ENCODE measurements around the gene CBFB.

CBFB gene

GRCh38 chr16:67052399-67052798 is 23.4 kb downstream of the CBFB start:
- Histone ChIP-seq H3K36me3 (ENCODE audit: control insufficient read depth, insufficient read depth, low read length, severe bottlenecking) (peaks cover 3% of the 10 kb centered on the region), H3K4me1 (ENCODE audit: control insufficient read depth, insufficient read depth, low read length) (peaks cover 21% of the 10 kb centered on the region)

GRCh38 chr16:67053767-67054334 is 24.9 kb downstream of the CBFB start:
- no peak overlapping the region for H3K9ac ChIP-seq (ENCODE audit: low read length)
- H3K4me3 ChIP-seq (ENCODE audit: low read length): no peak overlapping the region
- H3K9me3 ChIP-seq (ENCODE audit: control insufficient read depth, low read length): no peaks in the 10 kb centered on the region
- peaks cover 3% of the 10 kb centered on the region for H3K36me3 ChIP-seq (ENCODE audit: control insufficient read depth, insufficient read depth, low read length, severe bottlenecking)
- H3K4me1 ChIP-seq (ENCODE audit: control insufficient read depth, insufficient read depth, low read length): peaks cover 21% of the 10 kb centered on the region
- no peaks in the 10 kb centered on the region for H3K27me3 ChIP-seq (replicated peaks; ENCODE audit: control insufficient read depth, insufficient read depth, low read length)
- no peak for DNase-seq (ENCODE audit: low read depth)

More at GRCh38 chr16:67052399-67052798, 23.4 kb downstream of the CBFB start:
- H3K4me3 ChIP-seq (ENCODE audit: low read length): no peak overlapping the region
- H3K9ac ChIP-seq (ENCODE audit: low read length): no peak overlapping the region
- no peaks in the 10 kb centered on the region for H3K9me3 ChIP-seq (ENCODE audit: control insufficient read depth, low read length)
- DNase-seq (ENCODE audit: low read depth): no peak
- no peaks in the 10 kb centered on the region for H3K27me3 ChIP-seq (replicated peaks; ENCODE audit: control insufficient read depth, insufficient read depth, low read length)

GRCh38 chr16:67054901-67055300 is 26.0 kb downstream of the CBFB start:
- H3K9me3 ChIP-seq (ENCODE audit: control insufficient read depth, low read length): no peaks in the 10 kb centered on the region

DNA sequence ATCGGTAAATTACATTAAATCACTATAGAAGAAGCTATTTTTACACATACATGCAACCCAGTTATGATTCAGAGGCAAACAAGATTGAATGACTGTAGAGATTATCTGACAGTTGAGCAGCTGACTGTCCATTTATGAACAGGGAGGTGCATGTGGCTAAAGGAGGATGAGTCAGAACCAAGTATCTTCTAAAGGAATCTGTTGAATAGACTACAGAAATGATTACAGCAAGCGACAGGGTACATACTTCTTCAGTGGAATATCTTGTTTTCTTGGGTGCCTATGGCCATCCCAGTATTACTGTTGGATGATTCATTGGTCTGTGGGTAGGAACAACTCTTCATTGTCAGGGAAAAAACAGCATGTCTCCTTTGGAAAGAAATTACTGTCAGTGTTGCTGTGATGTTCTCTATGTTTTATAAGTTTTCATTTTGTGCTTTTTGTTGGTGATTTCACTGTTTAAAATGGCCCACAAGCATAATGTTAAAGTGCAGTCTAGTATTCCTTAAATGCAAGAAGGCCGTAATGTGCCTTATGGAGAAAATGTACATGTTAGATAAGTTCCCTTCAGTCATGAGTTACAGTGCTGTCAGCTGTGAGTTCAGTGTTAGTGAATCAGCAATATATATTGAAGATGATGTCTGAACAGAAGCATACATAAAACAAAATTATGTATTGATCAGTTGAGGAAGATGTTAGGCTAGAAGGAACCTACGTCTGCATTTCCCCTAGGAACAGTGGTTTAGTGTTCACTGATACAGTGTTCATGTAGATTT is 27.0 kb downstream of the CBFB start:
- DNase-seq (ENCODE audit: low read depth): peak; percentile 80
- no peaks in the 10 kb centered on the region for H3K27me3 ChIP-seq (replicated peaks; ENCODE audit: control insufficient read depth, insufficient read depth, low read length)
- H3K36me3 ChIP-seq (ENCODE audit: control insufficient read depth, insufficient read depth, low read length, severe bottlenecking): peaks cover 3% of the 10 kb centered on the region
- H3K9ac ChIP-seq (ENCODE audit: low read length): peak overlapping the region; percentile 1
- peaks cover 18% of the 10 kb centered on the region for H3K4me1 ChIP-seq (ENCODE audit: control insufficient read depth, insufficient read depth, low read length)
- H3K4me3 ChIP-seq (ENCODE audit: low read length): no peak overlapping the region
- H3K9me3 ChIP-seq (ENCODE audit: control insufficient read depth, low read length): no peaks in the 10 kb centered on the region

More at GRCh38 chr16:67054901-67055300, 26.0 kb downstream of the CBFB start:
- Histone ChIP-seq H3K4me1 (ENCODE audit: control insufficient read depth, insufficient read depth, low read length) (peaks cover 21% of the 10 kb centered on the region), H3K4me3 (ENCODE audit: low read length) (no peak overlapping the region), H3K9ac (ENCODE audit: low read length) (no peak overlapping the region), H3K27me3 (replicated peaks; ENCODE audit: control insufficient read depth, insufficient read depth, low read length) (no peaks in the 10 kb centered on the region), H3K36me3 (ENCODE audit: control insufficient read depth, insufficient read depth, low read length, severe bottlenecking) (peaks cover 3% of the 10 kb centered on the region)
- DNase-seq (ENCODE audit: low read depth): no peak

DNA sequence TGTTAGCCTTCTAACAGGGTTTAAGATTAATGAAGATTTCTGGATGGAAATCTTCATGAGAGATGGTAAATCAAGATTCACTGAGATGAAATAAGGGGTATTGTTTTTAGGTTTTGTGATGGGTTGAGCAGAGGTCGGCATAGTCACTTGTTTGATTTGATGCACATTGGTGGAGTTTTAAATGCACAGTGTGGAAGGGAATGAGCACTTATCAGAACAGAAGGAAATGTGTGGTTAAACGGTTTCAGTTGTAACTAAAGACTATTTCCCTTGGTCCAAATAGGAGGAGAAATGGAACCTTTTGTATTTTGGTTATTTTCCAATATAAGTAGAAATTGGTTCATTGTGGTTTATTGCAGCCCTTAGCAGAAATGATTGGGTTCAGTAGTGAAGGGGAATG is 34.1 kb downstream of the CBFB start:
- no peak overlapping the region for H3K9ac ChIP-seq (ENCODE audit: low read length)
- DNase-seq (ENCODE audit: low read depth): no peak
- peaks cover 5% of the 10 kb centered on the region for H3K4me1 ChIP-seq (ENCODE audit: control insufficient read depth, insufficient read depth, low read length)
- H3K4me3 ChIP-seq (ENCODE audit: low read length): no peak overlapping the region
- H3K36me3 ChIP-seq (ENCODE audit: control insufficient read depth, insufficient read depth, low read length, severe bottlenecking): peaks cover 16% of the 10 kb centered on the region
- H3K9me3 ChIP-seq (ENCODE audit: control insufficient read depth, low read length): no peaks in the 10 kb centered on the region
- H3K27me3 ChIP-seq (replicated peaks; ENCODE audit: control insufficient read depth, insufficient read depth, low read length): no peaks in the 10 kb centered on the region

DNA sequence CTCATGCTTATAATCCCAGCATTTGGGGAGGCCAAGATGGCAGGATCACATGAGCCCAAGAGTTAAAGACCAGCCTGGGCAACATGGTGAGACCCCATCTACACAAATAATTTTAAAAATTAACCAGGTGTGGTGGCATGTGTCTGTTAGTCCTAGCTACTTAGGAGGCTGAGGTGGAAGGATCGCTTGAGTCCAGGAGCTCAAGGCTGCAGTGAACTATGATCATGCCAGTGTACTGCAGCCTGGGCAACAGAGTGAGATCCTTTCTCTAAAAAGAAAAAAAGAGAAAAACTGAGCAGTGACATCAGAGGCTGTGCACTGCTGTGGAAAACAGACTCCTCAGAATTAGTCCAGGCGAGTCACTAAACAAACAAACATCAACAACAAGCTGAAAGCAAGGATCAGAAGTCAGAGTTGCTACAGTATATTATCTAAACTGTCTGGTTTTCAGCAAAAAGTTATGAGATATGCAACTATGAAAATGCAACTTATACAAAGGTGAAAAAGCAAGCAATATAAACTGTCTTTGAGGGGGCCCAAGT is 39.3 kb downstream of the CBFB start:
- Histone ChIP-seq H3K4me1 (ENCODE audit: control insufficient read depth, insufficient read depth, low read length) (peaks cover 7% of the 10 kb centered on the region), H3K9me3 (ENCODE audit: control insufficient read depth, low read length) (no peaks in the 10 kb centered on the region), H3K9ac (ENCODE audit: low read length) (no peak overlapping the region), H3K27me3 (replicated peaks; ENCODE audit: control insufficient read depth, insufficient read depth, low read length) (no peaks in the 10 kb centered on the region), H3K4me3 (ENCODE audit: low read length) (no peak overlapping the region), H3K36me3 (ENCODE audit: control insufficient read depth, insufficient read depth, low read length, severe bottlenecking) (peaks cover 37% of the 10 kb centered on the region)
- DNase-seq (ENCODE audit: low read depth): peak; percentile 60

- H3K4me1 ChIP-seq (ENCODE audit: control insufficient read depth, insufficient read depth, low read length): peaks cover 4% of the 10 kb centered on the region
- H3K36me3 ChIP-seq (ENCODE audit: control insufficient read depth, insufficient read depth, low read length, severe bottlenecking): peaks cover 49% of the 10 kb centered on the region
- H3K9ac ChIP-seq (ENCODE audit: low read length): no peak overlapping the region
- H3K27me3 ChIP-seq (replicated peaks; ENCODE audit: control insufficient read depth, insufficient read depth, low read length): no peaks in the 10 kb centered on the region
- H3K4me3 ChIP-seq (ENCODE audit: low read length): no peak overlapping the region
- H3K9me3 ChIP-seq (ENCODE audit: control insufficient read depth, low read length): no peaks in the 10 kb centered on the region
- no peak for DNase-seq (ENCODE audit: low read depth)
These were observed 42.6 kb downstream of the CBFB start for GRCh38 chr16:67071476-67072048.

DNA sequence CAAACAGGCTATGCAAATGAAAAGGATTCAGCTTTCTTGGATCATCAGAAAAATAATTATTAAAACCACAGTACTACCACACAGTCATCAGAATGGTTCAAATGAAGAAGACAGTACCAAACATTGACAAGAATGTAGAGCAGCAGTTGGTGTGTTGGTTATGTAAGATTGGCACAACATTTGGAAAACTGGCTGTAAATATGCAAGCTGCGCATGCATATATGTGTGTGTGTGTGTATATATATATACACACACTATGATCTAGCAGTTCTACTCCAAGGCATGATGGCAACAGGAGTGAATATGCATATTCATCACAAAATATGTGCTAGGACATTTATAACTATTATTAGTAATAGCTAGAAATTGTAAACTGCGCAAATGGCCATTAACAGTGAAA is 46.4 kb downstream of the CBFB start:
- no peak overlapping the region for H3K9ac ChIP-seq (ENCODE audit: low read length)
- no peak overlapping the region for H3K4me3 ChIP-seq (ENCODE audit: low read length)
- no peaks in the 10 kb centered on the region for H3K9me3 ChIP-seq (ENCODE audit: control insufficient read depth, low read length)
- DNase-seq (ENCODE audit: low read depth): no peak
- no peaks in the 10 kb centered on the region for H3K27me3 ChIP-seq (replicated peaks; ENCODE audit: control insufficient read depth, insufficient read depth, low read length)
- peaks cover 33% of the 10 kb centered on the region for H3K36me3 ChIP-seq (ENCODE audit: control insufficient read depth, insufficient read depth, low read length, severe bottlenecking)
- H3K4me1 ChIP-seq (ENCODE audit: control insufficient read depth, insufficient read depth, low read length): no peaks in the 10 kb centered on the region

DNA sequence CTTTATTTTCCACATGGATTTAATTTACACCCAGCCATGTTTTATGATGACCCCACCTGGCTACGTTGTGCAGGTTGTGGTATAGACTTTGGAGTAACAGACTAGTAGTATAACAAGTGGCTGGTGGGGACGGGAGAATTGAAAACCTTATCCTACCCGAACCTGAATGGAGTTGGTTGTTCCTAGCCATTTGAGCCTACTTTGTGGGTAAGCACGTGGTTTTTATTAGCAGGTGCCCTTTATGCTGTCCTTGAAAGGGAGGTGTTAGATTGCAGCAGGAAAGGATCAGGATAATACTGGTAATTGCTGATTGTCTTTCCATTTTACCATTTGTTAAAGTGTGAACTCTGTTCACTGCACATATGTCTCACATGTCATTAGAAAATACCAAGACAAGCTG is 48.9 kb downstream of the CBFB start:
- Histone ChIP-seq H3K36me3 (ENCODE audit: control insufficient read depth, insufficient read depth, low read length, severe bottlenecking) (peaks cover 30% of the 10 kb centered on the region), H3K9ac (ENCODE audit: low read length) (no peak overlapping the region), H3K4me1 (ENCODE audit: control insufficient read depth, insufficient read depth, low read length) (peaks cover 2% of the 10 kb centered on the region), H3K27me3 (replicated peaks; ENCODE audit: control insufficient read depth, insufficient read depth, low read length) (no peaks in the 10 kb centered on the region), H3K9me3 (ENCODE audit: control insufficient read depth, low read length) (no peaks in the 10 kb centered on the region), H3K4me3 (ENCODE audit: low read length) (no peak overlapping the region)
- no peak for DNase-seq (ENCODE audit: low read depth)

DNA sequence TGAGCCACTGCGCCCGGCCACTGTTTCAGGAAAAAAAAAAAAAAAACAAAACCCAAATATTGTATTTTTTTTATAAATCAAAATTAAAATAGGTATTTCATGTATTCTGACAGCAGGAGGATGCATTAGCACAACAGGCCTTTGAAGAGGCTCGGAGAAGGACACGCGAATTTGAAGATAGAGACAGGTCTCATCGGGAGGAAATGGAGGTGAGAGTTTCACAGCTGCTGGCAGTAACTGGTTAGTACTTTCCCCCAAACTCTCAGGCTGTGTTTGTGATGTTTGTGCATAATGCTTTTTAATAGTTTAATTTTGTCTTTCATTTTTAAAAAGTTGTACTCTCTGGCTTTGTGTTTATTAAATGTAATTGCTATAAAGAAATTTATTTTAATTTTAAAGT is 53.2 kb downstream of the CBFB start:
- H3K4me1 ChIP-seq (ENCODE audit: control insufficient read depth, insufficient read depth, low read length): peaks cover 18% of the 10 kb centered on the region
- peaks cover 13% of the 10 kb centered on the region for H3K36me3 ChIP-seq (ENCODE audit: control insufficient read depth, insufficient read depth, low read length, severe bottlenecking)
- H3K9ac ChIP-seq (ENCODE audit: low read length): no peak overlapping the region
- DNase-seq (ENCODE audit: low read depth): no peak
- no peak overlapping the region for H3K4me3 ChIP-seq (ENCODE audit: low read length)
- no peaks in the 10 kb centered on the region for H3K9me3 ChIP-seq (ENCODE audit: control insufficient read depth, low read length)
- H3K27me3 ChIP-seq (replicated peaks; ENCODE audit: control insufficient read depth, insufficient read depth, low read length): no peaks in the 10 kb centered on the region

DNA sequence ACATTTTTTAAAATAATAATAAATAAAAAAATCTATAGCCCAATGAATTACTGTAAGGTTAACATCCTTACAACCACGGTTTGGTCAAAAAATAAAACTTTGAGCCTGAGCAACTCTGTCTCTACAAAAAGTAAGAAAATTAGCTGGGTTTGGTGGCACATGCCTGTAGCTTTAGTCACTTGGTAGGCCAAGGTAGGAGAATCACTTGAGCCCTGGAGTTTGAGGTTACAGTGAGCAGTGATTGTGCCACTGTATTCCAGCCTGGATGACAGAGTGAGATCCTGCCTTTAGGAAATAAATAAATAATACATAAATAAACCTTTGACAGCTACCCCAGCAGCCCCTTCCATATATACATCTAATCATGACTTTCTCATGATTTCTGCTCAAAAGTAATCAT is 53.9 kb downstream of the CBFB start:
- Histone ChIP-seq H3K4me3 (ENCODE audit: low read length) (no peak overlapping the region), H3K36me3 (ENCODE audit: control insufficient read depth, insufficient read depth, low read length, severe bottlenecking) (peaks cover 13% of the 10 kb centered on the region), H3K27me3 (replicated peaks; ENCODE audit: control insufficient read depth, insufficient read depth, low read length) (no peaks in the 10 kb centered on the region)

More for the DNA sequence above, 53.9 kb downstream of the CBFB start:
- Histone ChIP-seq H3K4me1 (ENCODE audit: control insufficient read depth, insufficient read depth, low read length) (peaks cover 19% of the 10 kb centered on the region), H3K9me3 (ENCODE audit: control insufficient read depth, low read length) (no peaks in the 10 kb centered on the region), H3K9ac (ENCODE audit: low read length) (no peak overlapping the region)
- no peak for DNase-seq (ENCODE audit: low read depth)

Data from adipocyte (in vitro differentiated cells).